OCI-M1 (cell line): ENCODE measurements around the gene ABLIM3.

ENCODE experiments used
- DNase-seq: peaks from one replicate; lab custom pipeline; 2025; lab: John Stamatoyannopoulos, UW

Gene ABLIM3

DNA sequence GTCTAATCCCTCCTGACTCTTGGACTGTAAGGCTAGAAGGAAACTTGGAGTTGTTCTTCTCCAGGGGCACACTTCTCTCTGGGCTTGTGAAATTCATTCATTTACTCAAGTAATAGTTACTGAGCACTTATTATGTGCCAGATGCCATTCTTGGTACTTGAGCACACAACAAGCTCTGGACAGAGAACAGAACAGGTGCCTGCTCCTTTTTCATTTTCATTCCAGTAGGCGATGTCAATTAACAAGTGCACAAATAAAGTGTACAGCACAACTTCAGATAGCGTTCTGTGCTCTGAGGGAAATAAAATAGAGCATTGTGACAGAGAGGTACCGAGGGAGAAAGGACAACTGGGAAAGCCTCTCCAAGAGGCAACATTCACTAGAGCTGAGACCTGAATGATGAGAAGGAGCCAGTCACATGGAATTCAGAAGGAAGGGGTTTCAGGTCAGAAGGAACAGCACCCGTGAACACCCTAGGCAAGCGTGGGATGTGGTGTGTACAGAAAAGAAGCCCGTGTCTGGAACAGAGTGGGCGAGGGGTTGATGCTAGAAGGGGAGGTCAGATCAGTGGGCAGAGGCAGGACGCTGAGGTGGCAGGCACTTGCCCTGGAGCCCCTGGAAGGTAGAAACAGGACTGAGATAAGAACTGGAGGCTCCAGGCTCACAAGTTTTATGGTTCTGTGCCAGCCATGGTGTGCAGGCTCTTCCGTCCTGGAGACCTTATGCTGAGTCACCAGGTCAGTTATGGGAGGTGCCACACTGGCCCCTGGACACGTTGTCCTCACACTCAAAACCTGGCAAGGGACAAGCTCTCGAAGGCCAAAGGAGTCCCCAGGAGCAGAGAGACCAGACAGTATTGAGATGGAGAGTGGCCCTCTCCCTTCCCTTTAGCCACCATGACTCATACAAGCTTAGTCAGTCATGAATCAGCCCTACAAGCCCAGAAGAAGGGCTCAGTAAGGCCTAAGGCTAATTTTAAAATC is 7.2 kb upstream of the ABLIM3 start:
- peak; percentile 32 for DNase-seq

DNA sequence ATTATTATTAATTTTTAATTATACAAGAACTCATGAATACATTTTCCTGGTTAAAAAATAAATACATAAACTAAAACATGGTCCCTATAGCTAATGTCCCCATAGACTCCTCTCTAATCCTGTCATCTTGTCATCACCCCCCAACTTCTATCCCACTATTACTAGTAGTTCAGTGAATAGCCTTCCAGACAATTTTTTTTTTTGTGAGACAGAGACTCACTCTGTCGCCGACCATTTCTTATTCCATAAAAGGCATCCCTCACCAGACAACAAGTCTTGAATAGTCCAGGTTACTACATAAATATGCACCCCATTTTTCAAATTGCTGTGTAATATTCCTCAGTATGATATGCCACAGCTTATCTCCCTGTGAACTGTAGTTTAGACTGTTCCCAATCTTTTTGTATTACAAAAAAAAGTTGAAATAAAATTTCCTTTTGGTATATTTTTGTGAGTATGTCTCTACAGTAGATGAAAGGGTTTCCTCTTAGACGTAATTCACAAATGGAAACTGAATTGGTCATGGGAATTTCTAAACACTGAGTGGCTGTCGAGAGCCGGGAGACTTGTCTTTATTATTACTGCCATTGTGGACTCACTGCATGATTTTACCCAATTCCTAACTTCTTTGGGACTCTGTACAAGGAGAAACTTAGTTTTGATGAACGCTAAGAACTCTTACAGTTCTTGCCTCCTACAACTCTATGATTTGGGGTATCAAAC is 6.4 kb upstream of the ABLIM3 start:
- no peak for DNase-seq

DNA sequence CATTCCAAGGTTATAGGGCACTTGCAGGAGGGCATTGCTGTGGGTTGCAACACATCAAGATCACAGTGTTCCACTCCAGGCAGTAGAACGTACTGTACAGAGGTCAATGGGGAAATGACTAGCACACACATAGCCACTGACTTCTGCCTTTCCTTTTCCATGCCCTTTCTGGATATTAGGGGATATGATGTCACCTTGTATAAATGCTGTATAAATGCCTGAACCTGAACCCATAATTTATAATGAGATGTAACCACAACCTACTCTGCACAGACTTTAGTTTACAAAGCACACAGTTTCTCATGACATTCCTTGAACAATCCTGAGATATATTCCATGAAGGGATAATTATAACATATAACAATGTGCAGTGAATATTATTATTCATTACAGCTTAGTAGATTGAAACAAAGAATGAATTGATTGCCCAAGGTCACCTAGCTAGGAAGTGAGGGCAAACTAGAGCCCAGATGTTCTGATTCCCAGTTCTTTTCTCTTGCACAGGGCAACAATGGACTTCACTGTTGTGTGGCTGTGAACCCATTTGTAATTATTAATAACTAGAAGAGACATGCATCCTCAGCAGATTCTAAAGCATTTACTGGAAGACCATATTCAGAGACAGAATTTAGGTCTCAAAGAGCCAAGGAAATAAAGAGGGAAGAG is 5.6 kb upstream of the ABLIM3 start:
- DNase-seq, result no peak

DNA sequence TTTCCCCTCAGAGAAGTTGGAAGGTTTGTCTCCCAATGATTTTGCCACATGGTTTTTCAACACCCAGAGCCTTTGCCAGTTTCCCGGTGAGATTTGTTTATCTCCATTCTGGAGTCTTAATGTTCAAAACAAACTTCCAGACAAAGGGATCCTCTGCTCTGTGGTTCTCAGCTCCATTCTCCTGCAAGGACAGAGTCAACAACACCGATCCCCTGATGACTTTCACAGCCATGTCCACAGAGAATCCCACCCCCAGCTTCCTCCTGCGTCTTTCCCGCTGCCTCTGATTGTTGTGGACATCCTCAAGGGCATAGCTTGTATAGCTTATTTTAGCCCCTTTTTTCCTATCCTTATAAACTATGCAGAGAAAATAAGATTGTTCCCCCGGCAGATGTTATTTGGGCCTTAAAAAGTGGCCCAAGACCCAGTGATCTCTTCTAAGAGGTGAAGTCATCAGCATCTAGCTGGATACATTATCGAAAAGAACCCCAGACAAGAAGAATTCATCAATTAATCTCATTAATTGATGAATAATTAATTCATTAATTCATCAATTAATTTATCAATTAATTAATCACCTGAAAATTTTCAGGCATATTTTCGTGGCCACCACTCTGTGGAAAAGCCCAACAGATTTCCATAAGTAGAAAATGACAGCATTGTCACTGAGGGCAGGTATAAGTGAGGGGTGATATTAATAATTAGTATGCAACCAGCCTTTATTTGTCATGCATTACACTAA is 2.9 kb upstream of the ABLIM3 start:
- DNase-seq, result no peak

DNA sequence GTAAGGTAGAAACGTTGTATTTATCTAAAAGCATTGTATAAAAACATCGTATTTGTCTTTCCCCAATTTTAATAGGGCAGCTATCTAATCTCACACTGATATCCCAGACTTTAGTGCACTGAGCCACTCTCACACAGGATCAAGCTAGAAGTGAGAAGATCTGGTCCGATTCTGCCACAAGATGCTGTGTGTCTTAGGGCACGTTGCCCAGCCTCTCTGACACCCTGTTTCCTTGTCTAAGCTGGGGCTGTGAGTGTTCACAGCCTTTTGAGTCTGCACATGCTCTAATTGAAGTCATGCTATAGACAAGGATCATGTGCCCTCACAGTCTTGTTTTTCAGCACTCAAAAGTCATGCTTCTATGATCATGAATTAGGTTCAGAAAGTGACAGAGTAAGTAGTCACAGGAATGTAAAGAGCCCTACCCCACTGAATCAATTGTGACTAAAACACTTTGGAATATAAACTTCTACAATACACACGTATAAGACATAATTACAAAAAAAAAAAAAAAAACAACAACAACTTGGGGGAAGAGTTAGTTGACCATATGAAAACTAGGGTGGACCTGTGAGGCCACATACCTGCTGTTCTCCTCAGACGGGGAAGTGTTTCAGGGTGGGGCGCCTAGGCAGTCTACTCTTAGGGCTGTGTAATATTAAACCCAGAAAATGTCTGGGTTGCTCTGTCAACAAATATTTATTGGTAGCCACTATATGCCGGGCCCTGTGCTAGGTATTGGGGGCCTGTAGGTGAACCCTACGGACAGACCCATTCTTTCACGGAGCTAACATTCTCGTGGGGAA is 893 bp upstream of the ABLIM3 start:
- no peak for DNase-seq

DNA sequence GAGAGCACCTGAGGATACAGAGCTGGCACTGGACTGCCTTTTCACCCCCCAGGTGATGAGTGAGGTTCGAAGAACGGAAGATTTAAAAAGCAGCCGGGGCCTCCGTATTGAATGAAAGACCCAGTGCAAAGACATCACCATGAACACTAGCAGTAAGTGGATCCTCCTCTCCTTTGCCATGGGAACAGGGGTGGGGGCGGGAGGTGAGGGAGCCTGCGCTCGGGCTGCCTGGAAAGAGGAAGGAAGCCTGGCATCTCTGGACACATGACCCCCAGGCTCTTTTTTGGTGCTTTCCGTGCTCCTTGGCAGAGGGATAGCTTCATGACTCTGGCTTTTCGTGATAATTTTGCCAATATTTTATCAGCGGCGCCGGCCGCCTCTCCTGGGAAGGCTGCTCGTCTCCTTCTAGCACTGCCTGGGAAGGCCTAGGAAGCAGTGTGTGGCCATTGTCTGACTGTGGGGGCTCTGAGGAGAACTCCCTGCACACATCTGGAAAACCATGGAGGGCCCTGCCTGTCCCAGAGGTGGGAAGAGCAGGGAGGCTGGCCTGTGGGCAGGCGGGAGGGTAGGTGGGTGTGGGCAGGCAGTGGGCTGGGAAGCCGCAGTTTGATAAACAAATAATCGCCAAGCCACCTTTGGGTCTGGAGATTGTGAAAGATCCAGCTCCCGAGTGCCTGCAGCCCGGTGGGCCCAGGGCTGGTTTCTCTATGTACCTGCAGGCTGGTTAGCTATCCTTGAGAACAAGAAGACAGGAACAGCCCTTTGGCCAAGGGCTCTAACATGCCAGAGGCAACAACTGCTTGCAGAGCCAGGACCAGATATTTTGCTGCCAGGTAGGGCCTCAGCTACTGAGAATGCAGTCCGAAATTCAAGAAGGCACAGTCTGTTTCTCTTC is 911 bp downstream of the ABLIM3 start:
- DNase-seq, result no peak

DNA sequence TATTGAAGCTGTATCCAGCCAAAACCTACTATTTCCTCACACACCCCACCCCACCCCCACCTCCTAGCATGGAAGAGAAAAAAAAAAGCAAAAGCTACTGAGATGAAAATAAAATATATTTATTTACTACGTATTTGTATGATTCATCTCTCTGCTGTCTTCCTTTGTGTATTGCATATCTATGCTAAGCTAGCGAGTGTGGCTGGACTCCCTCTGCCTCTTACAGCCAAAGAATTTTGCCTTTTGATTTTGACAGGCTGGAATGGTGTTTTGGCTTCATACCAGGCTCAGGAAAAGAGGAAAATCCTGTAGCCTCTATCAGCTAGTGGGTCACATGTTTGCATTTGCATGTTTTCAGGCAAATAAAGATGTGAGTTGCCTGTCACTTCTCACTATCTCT is 2.2 kb downstream of the ABLIM3 start:
- DNase-seq, result no peak

DNA sequence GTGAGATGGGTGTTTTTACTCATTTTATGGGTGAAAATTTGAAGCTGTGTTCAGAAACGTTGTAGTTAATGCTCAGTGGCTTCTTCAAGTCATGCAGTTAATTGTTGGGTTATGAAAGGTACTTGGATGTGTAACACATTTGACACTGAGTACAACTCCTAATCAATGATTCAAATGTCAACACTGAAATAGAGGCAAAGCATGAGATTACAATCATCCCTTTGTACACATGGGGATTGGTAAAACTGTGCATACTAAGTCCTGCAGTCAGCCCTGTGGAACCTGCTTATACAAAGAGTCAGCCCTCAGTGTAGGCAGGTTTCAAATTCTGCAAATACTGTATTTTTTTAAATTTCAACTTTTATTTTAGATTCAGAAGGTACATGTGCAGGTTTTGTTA is 3.3 kb downstream of the ABLIM3 start:
- no peak for DNase-seq

DNA sequence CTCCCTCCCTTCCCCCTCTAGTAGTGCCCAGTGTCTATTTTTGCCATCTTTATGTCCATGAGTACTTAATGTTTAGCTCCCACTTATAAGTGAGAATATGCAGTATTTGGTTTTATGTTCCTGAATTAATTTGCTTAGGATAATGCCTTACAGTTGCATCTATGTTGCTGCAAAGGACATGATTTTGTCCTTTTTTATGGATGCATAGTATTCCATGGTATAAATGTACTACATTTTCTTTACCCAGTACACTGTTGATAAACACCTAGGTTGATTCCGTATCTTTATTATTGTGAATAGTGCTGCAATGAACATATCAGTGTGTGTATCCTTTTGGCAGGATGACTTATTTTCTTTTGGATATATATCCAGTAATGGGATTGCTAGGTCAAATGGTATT is 3.8 kb downstream of the ABLIM3 start:
- no peak for DNase-seq

DNA sequence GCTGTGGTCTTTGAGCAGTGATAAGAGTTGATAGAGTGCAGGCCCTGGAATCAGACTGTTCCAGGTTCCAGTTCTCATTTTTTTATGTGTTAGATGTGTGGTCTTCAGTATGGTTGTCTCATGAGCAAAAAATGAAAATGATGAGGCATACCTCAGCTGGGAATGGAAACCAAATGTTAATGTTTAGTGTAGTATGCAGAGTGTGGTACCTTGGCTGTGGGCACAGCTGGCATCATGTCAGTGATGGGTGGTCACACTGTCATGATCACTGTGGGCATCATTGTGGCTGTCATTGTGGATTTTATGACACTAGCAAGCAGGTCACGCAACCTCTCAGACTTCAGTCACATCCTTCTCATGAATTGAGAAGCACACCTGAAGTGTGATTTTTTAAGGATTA is 6.4 kb downstream of the ABLIM3 start:
- DNase-seq, result no peak

DNA sequence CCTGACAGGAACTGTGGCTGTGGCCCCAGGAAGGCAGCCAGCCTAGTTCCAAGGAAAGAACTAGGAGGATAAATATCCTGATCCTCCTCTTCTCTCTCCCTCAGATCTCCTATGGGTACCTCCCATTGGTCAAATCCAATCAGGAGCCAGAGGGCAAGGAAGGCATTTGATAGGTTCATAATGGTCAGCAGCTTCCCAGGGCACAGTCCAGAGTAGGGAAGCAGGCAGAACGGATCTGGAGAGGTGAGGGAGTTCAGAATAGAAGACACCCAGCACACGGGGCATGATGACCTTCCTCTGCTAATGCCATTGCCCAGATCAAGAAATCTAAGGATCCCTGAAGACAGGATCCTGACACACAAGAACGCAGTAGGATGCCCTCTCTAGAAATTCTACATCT is 8.6 kb downstream of the ABLIM3 start:
- no peak for DNase-seq

DNA sequence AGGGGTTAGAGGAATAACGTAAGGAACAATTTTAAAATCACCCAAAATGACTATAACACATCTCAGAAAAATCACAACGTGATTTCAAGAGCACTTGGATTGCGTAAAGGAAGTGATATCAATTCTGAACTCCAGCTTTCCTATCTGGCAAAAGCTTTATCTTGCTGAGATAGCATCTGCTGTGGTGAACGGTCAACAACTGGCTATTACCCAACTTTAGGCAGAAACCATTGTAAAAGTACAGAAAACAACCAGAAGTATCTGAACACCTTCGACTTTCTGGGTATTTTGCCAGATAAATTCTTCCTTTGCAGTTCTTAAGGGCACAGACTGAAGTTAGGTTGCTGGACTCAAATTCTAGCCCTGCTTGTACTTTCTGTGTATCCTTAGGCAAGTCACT is 9.2 kb downstream of the ABLIM3 start:
- no peak for DNase-seq

DNA sequence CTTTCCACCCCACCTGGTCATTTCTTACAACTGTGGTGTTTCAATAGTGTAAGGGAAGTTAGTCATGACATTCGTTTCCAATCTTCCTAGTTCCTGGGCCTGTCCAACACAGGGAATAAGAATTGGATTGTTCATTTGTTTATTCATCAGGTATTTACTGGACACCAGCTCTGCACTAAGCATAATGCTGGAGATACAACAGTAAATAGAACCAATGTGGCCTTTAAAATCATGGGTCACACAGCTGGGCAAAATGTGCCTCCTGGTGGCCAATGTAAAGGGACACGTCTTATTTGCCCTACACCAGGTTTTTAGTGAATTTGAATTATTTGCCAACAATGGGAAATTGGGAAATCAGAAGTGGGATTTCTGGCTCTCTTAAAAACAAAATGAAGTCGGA is 10.4 kb downstream of the ABLIM3 start:
- peak; percentile 24 for DNase-seq

DNA sequence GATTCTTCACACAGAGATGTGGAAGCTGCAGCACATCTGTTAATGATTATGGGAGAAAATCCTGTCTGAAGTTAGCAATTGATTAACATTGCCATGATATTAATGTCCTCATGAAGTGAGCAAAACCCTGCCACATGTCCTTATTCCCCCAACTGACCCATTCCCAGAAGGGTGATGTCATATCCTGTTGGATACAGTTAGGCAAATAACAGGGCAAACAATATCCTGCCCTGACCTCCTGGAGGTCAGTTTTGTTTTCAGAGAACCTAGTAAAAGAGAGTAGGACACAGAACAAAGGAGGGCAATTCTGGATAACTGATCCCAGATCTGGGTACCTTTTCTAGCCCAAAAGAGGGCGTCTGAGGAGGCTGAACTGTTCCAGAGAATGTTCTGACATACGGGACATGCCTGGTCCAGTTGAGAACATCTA is 11.0 kb downstream of the ABLIM3 start:
- DNase-seq, result no peak

DNA sequence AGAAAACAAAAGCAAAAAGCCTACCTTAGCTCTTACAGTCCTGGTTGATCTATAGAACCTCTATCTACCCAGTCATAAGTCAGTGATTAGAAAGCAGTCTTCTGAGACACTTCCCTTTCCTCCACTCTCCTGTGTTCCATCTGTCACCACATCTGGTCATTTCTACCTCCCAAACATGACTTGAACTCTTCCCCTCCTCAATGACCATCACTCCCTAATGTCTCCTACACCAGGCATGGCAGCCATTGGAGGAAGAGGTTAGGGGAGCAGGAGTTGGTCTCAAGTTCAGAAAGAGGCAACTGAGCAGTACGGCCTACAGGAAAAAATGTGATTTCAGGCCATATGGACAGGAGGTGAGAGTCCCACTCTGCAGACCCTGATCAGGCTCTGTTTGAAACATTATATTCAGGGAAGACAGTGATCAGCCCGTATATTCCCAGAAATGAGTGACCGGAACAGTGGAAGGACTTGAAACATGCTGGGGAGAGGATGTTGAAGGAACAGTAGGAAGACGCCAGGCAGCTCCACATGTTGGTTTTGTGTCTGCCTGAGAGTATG is 12.0 kb downstream of the ABLIM3 start:
- DNase-seq, result peak; percentile 39

DNA sequence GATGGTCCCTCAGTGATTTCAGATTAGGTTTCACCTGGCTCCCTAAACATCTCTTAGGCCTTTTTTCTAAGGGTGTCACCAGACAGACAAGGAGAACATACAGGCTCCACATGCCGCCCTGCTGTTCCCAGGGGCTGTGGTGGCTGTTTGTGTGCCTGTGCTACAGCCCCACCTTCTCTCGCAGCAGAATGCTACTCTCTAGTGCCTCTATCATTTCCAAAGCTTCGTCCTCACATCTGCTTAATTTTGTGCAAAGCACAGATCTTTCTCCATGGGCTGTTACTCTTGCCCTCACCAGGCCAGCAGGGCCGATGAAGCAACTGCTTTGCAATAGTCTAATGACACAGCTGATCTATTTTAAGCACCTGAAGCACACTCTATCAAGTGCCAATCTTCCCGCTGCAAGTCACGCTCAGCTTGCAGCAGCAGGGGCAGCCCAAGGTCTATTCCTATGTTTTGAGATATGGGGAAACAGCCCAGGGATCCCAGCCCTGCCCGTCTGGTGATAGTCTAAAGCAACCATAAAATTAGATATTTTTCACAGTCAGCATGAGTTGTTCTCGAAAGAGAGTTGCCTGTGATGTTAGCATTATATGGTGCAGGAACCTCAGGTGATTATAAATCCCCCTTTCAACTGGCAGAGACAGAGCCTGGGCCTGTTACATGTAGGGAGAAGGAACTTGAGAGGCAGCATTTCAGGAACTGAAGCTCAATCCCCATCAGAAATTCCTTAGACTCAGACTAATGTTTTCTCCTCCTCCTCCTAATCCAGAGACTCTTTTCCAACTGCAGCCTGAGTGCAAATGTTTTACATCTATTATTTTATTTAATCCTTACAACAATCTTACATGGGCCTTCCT is 12.7 kb downstream of the ABLIM3 start:
- DNase-seq, result peak; percentile 84

DNA sequence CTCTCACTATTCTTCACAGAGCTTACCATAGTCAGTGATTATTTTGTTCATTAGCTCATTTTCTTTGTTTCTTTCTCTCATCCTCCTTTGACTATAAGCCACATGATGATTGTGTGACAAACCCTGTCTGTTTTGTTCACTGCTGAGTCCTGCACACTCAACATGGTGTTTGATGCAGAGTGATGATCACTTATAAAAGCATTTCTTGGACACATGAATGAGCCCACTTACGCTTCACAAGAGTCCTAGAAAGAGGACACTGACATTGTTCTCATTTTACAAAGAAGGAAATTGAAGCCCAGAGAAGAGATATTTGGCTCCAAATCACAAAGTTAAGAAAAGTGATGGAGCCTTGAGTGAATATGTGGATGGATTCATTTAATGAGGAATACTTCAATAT is 13.4 kb downstream of the ABLIM3 start:
- no peak for DNase-seq

DNA sequence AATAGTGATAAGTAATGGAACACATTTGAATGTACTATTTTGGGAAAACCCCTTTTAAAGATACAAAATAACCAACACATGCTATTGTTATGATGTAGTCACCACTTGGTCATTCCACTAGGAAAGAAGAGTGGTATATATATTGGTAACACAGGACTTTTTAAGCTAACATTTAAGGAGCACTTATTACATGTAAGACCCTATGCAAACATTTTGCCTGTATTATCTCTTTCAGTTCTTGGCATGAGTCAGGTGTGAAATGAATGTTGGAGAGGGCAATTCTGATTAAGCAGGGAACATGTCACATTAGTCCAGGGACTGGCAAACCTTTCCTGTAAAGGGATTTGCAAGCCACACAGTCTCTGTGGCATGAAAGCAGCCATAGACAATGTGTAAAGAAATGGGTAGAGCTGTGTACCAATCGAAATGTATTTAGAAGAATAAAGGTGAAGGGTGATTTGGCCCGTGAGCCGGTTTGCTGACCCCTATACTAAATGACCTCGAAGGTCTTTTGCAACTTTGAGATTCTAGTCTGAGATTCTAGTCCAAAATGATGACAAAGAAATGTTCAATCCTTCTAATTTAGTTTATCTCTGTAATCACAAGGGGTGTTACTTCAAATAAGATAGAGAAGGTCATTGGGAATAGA is 15.3 kb downstream of the ABLIM3 start:
- DNase-seq, result no peak
